Measurements from ENCODE around the gene ID2. TPM values are rescaled to one million over a fixed set of nuclear protein-coding genes. Genes with fewer than 3 reads are reported as not detected.

Gene ID2
- polyA plus RNA-seq, 5 donors: 325 to 474 (median 369) TPM

- DNase-seq: no peak
Observed at GRCh38 chr2:8663997-8664396, 17.9 kb upstream of the ID2 start.

GRCh38 chr2:8666581-8666980, 15.3 kb upstream of the ID2 start:
- no peak for DNase-seq

- no peak for DNase-seq
Observed at GRCh38 chr2:8667896-8668512, 13.9 kb upstream of the ID2 start.

DNA sequence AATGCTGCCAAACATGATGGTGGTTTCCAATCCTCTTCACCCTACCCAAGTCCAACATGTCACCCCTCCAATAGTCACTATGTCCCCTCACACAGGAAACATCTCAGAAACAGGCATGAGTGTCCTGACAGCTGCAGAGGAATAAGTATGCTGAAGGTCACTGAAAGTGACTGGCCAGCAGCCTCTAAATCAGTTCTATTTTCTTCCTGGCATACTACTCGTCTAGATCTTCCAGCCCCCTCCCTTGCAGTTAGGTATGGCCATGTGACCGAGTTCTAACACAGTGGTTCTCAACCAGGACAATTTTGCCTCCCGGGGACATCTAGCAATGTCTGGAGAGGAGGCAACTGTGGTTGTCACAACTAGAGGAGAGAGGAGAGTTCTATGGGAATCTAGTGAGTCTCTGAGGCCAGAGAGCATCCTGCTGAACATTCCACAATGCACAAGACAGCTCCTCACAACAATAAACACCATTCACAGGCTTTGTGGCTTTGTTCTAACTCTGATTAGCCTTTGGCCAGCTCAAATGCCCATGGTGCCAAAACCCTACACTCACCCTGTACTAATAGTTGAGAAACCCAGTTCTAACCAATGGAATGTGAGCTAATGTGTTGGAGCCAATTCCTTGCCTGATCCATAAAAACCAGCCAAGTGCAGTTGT, 12.6 kb upstream of the ID2 start:
- no peak for DNase-seq

- DNase-seq: no peak
Observed at GRCh38 chr2:8670580-8670979, 11.3 kb upstream of the ID2 start.

DNA sequence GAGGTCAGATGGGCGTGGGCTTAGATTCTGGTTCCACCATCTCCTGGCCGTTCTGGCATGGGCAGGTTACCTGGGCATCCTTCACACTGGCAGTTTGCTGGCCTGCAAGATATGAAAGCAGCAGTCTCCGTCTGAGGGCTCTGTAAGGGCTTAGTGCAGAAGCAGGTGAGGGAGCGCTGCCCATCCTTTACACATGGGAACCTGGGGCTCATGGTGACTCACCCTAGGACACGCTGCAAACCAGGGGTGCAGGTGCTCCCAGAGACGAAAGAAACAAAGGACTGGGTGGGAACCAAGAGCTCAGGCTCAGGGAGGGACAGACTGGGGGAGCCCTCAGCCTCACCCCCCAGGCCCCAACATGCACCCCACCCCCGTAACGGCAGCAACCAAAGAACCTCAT, 10.7 kb upstream of the ID2 start:
- no peak for DNase-seq

- DNase-seq: no peak
Observed at GRCh38 chr2:8671802-8672201, 10.1 kb upstream of the ID2 start.

GRCh38 chr2:8672940-8673339, 8.9 kb upstream of the ID2 start:
- no peak for DNase-seq

- no peak for DNase-seq
Observed at GRCh38 chr2:8673381-8673780, 8.5 kb upstream of the ID2 start.

GRCh38 chr2:8674420-8675009, 7.3 kb upstream of the ID2 start:
- DNase-seq: no peak

GRCh38 chr2:8675543-8675942, 6.3 kb upstream of the ID2 start:
- no peak for DNase-seq

DNA sequence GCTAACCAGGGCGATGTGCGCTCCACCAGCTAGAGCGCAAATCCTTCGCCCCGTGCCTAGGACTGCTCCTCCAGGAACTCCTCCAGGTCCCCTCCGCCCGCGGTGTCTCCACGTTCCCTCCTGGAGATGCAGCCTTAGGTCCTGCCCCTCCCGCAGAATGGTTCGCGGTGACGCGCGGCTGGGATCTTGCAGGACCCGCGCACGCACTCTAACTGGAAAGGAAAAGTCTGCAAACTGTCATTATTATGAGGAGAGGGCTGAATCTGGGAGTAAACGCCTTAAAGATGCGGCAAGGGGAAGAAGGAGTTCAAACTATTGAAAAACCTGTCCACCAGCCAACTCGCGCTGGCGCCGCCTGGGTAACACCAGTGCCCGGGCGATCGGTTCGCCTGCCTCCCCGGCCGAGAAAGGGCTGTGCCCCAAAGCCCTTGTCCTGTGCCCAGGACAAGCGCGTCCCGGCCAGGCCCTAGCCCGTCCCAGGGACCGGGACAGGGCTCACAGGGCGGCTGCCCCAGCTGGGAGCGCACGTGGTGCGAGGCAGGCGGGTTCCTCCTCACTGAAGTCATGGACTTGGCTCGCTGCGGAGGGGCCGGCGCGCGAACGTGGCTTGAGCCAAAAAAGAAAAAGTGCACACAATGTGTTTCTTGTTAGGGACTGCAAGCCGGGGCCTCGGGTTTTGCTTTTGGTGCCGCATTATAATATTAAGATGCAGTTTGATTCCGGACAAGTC, 5.5 kb upstream of the ID2 start:
- peak in 1 of 2 donors; percentile 94 for DNase-seq

DNA sequence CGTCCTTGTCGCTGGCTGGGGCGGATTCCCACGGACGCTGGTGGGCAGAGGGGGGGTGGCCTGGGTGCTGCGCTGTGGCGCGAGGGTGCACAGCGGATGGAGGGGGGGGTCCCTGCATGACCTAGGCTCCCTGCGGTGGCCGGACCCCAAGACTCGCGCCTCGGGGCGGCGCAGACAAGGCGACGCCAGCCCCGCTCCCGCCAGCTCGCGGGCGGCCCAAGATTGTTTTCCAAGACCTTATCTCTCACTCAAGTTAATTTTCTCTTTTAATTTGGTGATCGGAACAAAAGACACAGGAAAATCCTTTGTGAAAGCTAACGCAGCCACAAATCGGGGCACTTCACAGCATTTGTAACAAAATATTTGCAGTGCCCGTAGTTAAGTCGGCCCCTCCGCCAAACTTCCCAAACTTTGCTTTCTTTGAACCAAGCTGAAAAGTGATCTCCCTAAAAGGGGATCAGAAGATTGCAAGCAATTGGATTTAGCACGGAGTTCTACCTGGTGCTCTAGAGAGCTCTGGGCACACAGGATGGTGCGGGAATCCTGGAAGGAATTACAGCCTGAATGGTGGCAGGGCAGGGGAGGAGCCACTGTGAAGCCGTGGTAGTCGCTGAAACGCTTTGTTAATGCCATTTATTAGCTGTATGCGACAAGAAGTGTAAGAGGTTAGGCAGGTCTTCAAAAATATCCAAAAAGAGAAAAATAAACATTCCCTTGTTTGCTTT, 4.8 kb upstream of the ID2 start:
- peak in 1 of 2 donors; percentile 91 for DNase-seq

GRCh38 chr2:8677646-8678592, 3.9 kb upstream of the ID2 start:
- peak; percentile 89 to 92 for DNase-seq

DNA sequence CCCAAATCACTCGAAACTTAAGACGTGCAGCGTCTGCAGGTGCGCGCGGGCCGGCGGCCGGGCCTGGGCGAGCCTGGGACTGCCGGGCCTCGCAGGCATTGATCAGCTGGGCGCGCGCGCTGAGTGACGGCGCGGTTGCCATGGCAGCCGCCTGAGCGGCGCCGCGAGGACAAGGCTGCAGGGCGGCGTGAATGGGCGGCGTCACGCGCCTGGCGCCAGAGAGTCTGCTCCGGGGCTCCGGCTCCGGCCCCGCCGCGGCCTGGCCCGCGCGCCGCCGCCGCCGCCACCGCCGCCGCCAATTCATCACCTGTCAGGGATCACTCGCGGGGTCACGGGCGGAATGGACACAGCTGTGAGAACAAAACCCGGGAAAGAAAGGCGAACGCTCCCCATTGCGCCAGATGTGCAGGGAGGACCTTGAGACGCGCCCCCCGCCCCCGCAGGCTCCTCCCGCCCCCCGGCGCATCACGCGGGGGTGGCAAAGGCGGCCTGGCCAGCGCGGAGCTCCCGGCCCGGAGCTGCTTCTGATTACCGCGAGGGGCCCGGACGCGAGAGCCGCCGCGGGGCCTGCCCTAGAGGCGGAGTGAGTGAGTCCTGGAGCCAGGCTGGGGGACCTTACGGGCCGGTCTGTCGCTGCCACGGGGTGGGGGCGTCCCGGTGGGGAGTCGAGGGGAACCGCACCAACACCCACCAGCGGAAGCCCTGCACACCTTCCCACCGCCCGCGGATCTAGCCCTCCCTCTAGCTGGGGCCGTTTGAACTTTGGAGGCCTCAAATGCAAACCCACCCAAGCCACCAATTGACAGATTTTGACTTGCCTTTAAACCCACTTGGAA, 2.9 kb upstream of the ID2 start:
- peak; percentile 94 to 96 for DNase-seq

DNA sequence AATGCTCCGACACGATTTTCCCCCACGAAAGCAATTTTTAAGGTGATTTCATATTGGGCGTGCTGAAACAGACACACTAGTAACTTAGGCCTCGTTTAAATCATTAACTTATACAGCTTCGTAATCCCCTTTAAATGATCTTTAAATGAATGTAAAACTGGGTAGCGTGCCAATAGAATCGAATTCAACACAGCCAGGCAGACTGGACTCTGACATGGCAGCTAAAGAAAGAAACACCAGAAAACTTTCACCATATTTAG, 2.4 kb upstream of the ID2 start:
- no peak for DNase-seq

GRCh38 chr2:8679827-8680731, 1.8 kb upstream of the ID2 start:
- DNase-seq: peak; percentile 63 to 64

DNA sequence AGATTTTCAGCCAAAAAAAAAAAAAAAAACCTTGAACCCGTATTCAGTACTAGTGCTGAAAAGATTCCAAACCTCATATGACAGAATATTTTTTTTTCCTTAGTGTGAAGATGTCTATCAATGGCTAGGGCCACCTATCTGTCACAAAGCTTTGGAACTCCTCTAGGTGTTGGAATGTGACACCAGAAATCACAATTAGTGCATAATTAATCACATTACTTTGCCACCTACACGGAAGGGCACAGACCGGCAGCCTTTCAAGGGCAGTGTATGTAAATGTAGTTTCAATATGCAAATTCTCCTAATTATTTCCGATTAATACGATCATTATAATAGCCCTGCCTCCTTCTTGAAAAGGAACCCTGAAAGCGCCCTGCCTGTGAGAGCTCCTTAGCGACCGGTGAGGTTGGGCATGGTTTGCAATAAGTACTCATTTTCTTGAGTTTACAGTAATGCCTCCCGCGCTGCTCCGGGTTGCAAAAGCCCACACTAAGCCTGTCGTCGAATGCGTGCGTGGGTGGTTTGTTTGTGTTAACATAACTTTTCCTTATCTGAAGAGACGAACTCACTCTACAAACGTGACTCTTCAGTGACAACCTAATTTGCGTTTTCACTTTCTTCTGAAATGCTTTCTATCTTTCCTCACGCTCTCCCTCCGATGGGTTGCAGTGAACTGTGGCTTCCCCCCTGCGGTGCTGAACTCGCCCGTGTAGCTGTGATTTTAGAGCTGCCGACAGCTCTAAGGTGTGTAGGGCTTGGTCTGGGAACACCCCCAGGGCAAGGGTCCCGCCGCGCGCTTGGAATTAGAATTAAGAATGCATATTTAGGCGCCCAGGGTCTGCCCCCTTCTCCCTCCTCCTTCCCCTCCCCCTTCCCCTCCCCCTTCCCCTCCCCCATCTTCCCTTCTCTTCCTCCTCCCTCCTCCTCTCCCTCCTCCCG, 765 bp upstream of the ID2 start:
- DNase-seq: peak; percentile 62 to 73

All from right lung (tissue), 5 donors.